Measurements from ENCODE around the gene FOXP4. TPM values are rescaled to one million over a fixed set of nuclear protein-coding genes. Genes with fewer than 3 reads are reported as not detected.
A peak's percentile ranks its signal among the peaks of the same experiment; 100 is the strongest.

Gene FOXP4
- polyA plus RNA-seq, 4 donors, result 13.8 to 150 (median 16.4) TPM

- WGBS, 3 donors, result 84 to 92% (median 90%) methylated on average over 7 of the region's 7 CpGs
Measured at GRCh38 chr6:41640426-41640825, 94.2 kb downstream of the FOXP4 start.

GRCh38 chr6:41641352-41641925 lies 95.3 kb downstream of the FOXP4 start:
- H3K4me1 ChIP-seq (ENCODE audit: control insufficient read depth in 3 of 3, insufficient read depth in 2 of 3, low read depth in 1 of 3, low read length in 2 of 3), result peaks cover 0 to 19% (median 0%) of the 10 kb centered on the region in 3 donors
- H3K27ac ChIP-seq (ENCODE audit: low read depth in 1 of 3, low read length in 2 of 3), result no peak overlapping the region
- no peak for DNase-seq
- peaks cover 0 to 15% (median 0%) of the 10 kb centered on the region in 3 donors for H3K36me3 ChIP-seq (ENCODE audit: control insufficient read depth in 3 of 3, insufficient read depth in 2 of 3, low read depth in 1 of 3, low read length in 3 of 3)
- no peaks in the 10 kb centered on the region for H3K9me3 ChIP-seq (ENCODE audit: control insufficient read depth in 2 of 2, insufficient read depth in 1 of 2, low read depth in 1 of 2, low read length in 1 of 2)
- peaks cover 3 to 60% (median 6%) of the 10 kb centered on the region in 3 donors for H3K27me3 ChIP-seq (ENCODE audit: control insufficient read depth in 3 of 3, insufficient read depth in 3 of 3, low read length in 3 of 3)
- 84 to 95% (median 92%) methylated on average over 9 of the region's 9 CpGs for WGBS, 3 donors
- FAIRE-seq, result no peak
- no peak overlapping the region for H3K4me3 ChIP-seq (ENCODE audit: low read depth in 1 of 3, low read length in 3 of 3)

More at GRCh38 chr6:41640426-41640825, 94.2 kb downstream of the FOXP4 start:
- no peak for FAIRE-seq
- no peak for DNase-seq
- peaks cover 3 to 64% (median 6%) of the 10 kb centered on the region in 3 donors for H3K27me3 ChIP-seq (ENCODE audit: control insufficient read depth in 3 of 3, insufficient read depth in 3 of 3, low read length in 3 of 3)
- peak overlapping the region in 1 of 3 donors; percentile 38 for H3K27ac ChIP-seq (ENCODE audit: low read depth in 1 of 3, low read length in 2 of 3)
- peaks cover 0 to 19% (median 0%) of the 10 kb centered on the region in 3 donors for H3K4me1 ChIP-seq (ENCODE audit: control insufficient read depth in 3 of 3, insufficient read depth in 2 of 3, low read depth in 1 of 3, low read length in 2 of 3)
- peaks cover 0 to 11% (median 0%) of the 10 kb centered on the region in 3 donors for H3K36me3 ChIP-seq (ENCODE audit: control insufficient read depth in 3 of 3, insufficient read depth in 2 of 3, low read depth in 1 of 3, low read length in 3 of 3)
- H3K9me3 ChIP-seq (ENCODE audit: control insufficient read depth in 2 of 2, insufficient read depth in 1 of 2, low read depth in 1 of 2, low read length in 1 of 2), result no peaks in the 10 kb centered on the region
- H3K4me3 ChIP-seq (ENCODE audit: low read depth in 1 of 3, low read length in 3 of 3), result peak overlapping the region in 1 of 3 donors; percentile 51

GRCh38 chr6:41642090-41642959 lies 96.1 kb downstream of the FOXP4 start:
- DNase-seq, result no peak
- FAIRE-seq, result no peak
- Histone ChIP-seq H3K4me3 (ENCODE audit: low read depth in 1 of 3, low read length in 3 of 3) (no peak overlapping the region), H3K4me1 (ENCODE audit: control insufficient read depth in 3 of 3, insufficient read depth in 2 of 3, low read depth in 1 of 3, low read length in 2 of 3) (peaks cover 0 to 17% (median 0%) of the 10 kb centered on the region in 3 donors), H3K36me3 (ENCODE audit: control insufficient read depth in 3 of 3, insufficient read depth in 2 of 3, low read depth in 1 of 3, low read length in 3 of 3) (peaks cover 0 to 15% (median 0%) of the 10 kb centered on the region in 3 donors), H3K27me3 (ENCODE audit: control insufficient read depth in 3 of 3, insufficient read depth in 3 of 3, low read length in 3 of 3) (peaks cover 3 to 51% (median 4%) of the 10 kb centered on the region in 3 donors), H3K9me3 (ENCODE audit: control insufficient read depth in 2 of 2, insufficient read depth in 1 of 2, low read depth in 1 of 2, low read length in 1 of 2) (no peaks in the 10 kb centered on the region), H3K27ac (ENCODE audit: low read depth in 1 of 3, low read length in 2 of 3) (no peak overlapping the region)
- WGBS, 3 donors, result 68 to 71% (median 70%) methylated on average over 11 of the region's 11 CpGs

GRCh38 chr6:41642960-41643898 lies 97.0 kb downstream of the FOXP4 start:
- H3K4me1 ChIP-seq (ENCODE audit: control insufficient read depth in 3 of 3, insufficient read depth in 2 of 3, low read depth in 1 of 3, low read length in 2 of 3), result peaks cover 0 to 9% (median 0%) of the 10 kb centered on the region in 3 donors
- no peak for FAIRE-seq
- peaks cover 2 to 42% (median 3%) of the 10 kb centered on the region in 3 donors for H3K27me3 ChIP-seq (ENCODE audit: control insufficient read depth in 3 of 3, insufficient read depth in 3 of 3, low read length in 3 of 3)
- no peak overlapping the region for H3K4me3 ChIP-seq (ENCODE audit: low read depth in 1 of 3, low read length in 3 of 3)
- no peak overlapping the region for H3K27ac ChIP-seq (ENCODE audit: low read depth in 1 of 3, low read length in 2 of 3)
- H3K9me3 ChIP-seq (ENCODE audit: control insufficient read depth in 2 of 2, insufficient read depth in 1 of 2, low read depth in 1 of 2, low read length in 1 of 2), result no peaks in the 10 kb centered on the region
- DNase-seq, result no peak
- WGBS, 3 donors, result 70 to 78% (median 71%) methylated on average over 10 of the region's 10 CpGs
- peaks cover 0 to 16% (median 0%) of the 10 kb centered on the region in 3 donors for H3K36me3 ChIP-seq (ENCODE audit: control insufficient read depth in 3 of 3, insufficient read depth in 2 of 3, low read depth in 1 of 3, low read length in 3 of 3)

- 75 to 80% (median 78%) methylated on average over 4 of the region's 4 CpGs for WGBS, 3 donors
- H3K27me3 ChIP-seq (ENCODE audit: control insufficient read depth in 3 of 3, insufficient read depth in 3 of 3, low read length in 3 of 3), result peaks cover 2 to 41% (median 3%) of the 10 kb centered on the region in 3 donors
- H3K27ac ChIP-seq (ENCODE audit: low read depth in 1 of 3, low read length in 2 of 3), result no peak overlapping the region
- H3K36me3 ChIP-seq (ENCODE audit: control insufficient read depth in 3 of 3, insufficient read depth in 2 of 3, low read depth in 1 of 3, low read length in 3 of 3), result peaks cover 0 to 23% (median 0%) of the 10 kb centered on the region in 3 donors
- H3K4me1 ChIP-seq (ENCODE audit: control insufficient read depth in 3 of 3, insufficient read depth in 2 of 3, low read depth in 1 of 3, low read length in 2 of 3), result peaks cover 0 to 9% (median 0%) of the 10 kb centered on the region in 3 donors
- H3K9me3 ChIP-seq (ENCODE audit: control insufficient read depth in 2 of 2, insufficient read depth in 1 of 2, low read depth in 1 of 2, low read length in 1 of 2), result no peaks in the 10 kb centered on the region
- H3K4me3 ChIP-seq (ENCODE audit: low read depth in 1 of 3, low read length in 3 of 3), result no peak overlapping the region
- DNase-seq (no peak), FAIRE-seq (no peak)
Measured at GRCh38 chr6:41643899-41644269, 97.7 kb downstream of the FOXP4 start.

- peaks cover 2 to 37% (median 3%) of the 10 kb centered on the region in 3 donors for H3K27me3 ChIP-seq (ENCODE audit: control insufficient read depth in 3 of 3, insufficient read depth in 3 of 3, low read length in 3 of 3)
- FAIRE-seq (no peak), DNase-seq (no peak)
Measured at GRCh38 chr6:41644297-41644879, 98.2 kb downstream of the FOXP4 start.

GRCh38 chr6:41645007-41645618 lies 98.9 kb downstream of the FOXP4 start:
- DNase-seq (no peak), FAIRE-seq (no peak)
- WGBS, 3 donors, result 72 to 82% (median 80%) methylated on average over 12 of the region's 12 CpGs
- peaks cover 0 to 30% (median 3%) of the 10 kb centered on the region in 3 donors for H3K27me3 ChIP-seq (ENCODE audit: control insufficient read depth in 3 of 3, insufficient read depth in 3 of 3, low read length in 3 of 3)
- peaks cover 0 to 7% (median 0%) of the 10 kb centered on the region in 3 donors for H3K4me1 ChIP-seq (ENCODE audit: control insufficient read depth in 3 of 3, insufficient read depth in 2 of 3, low read depth in 1 of 3, low read length in 2 of 3)
- H3K9me3 ChIP-seq (ENCODE audit: control insufficient read depth in 2 of 2, insufficient read depth in 1 of 2, low read depth in 1 of 2, low read length in 1 of 2), result no peaks in the 10 kb centered on the region
- H3K36me3 ChIP-seq (ENCODE audit: control insufficient read depth in 3 of 3, insufficient read depth in 2 of 3, low read depth in 1 of 3, low read length in 3 of 3), result peaks cover 0 to 32% (median 0%) of the 10 kb centered on the region in 3 donors
- H3K4me3 ChIP-seq (ENCODE audit: low read depth in 1 of 3, low read length in 3 of 3), result no peak overlapping the region
- H3K27ac ChIP-seq (ENCODE audit: low read depth in 1 of 3, low read length in 2 of 3), result no peak overlapping the region

More at GRCh38 chr6:41644297-41644879, 98.2 kb downstream of the FOXP4 start:
- 78 to 82% (median 78%) methylated on average over 4 of the region's 4 CpGs for WGBS, 3 donors
- Histone ChIP-seq H3K4me3 (ENCODE audit: low read depth in 1 of 3, low read length in 3 of 3) (no peak overlapping the region), H3K36me3 (ENCODE audit: control insufficient read depth in 3 of 3, insufficient read depth in 2 of 3, low read depth in 1 of 3, low read length in 3 of 3) (peaks cover 0 to 28% (median 0%) of the 10 kb centered on the region in 3 donors), H3K9me3 (ENCODE audit: control insufficient read depth in 2 of 2, insufficient read depth in 1 of 2, low read depth in 1 of 2, low read length in 1 of 2) (no peaks in the 10 kb centered on the region), H3K27ac (ENCODE audit: low read depth in 1 of 3, low read length in 2 of 3) (no peak overlapping the region), H3K4me1 (ENCODE audit: control insufficient read depth in 3 of 3, insufficient read depth in 2 of 3, low read depth in 1 of 3, low read length in 2 of 3) (peaks cover 0 to 7% (median 0%) of the 10 kb centered on the region in 3 donors)
